Neural crest cell (in vitro differentiated cells): ENCODE measurements around the gene MRPL55. TPM values are rescaled to one million over a fixed set of nuclear protein-coding genes. Genes with fewer than 3 reads are reported as not detected.
A peak's percentile ranks its signal among the peaks of the same experiment; 100 is the strongest.

Source experiments
- DNase-seq: peaks from one replicate; pipeline ENCODE4 v3.0.0; 2021; ENCODE audit warnings: low read depth, mixed read lengths, low spot score
- H3K27ac Mint-ChIP-seq: one replicate; pipeline ENCODE4 v1.8.0; 2021; ENCODE audit warnings: mild to moderate bottlenecking, mixed read lengths; ENCODE audit not compliant: unreplicated experiment
- H3K27me3 Mint-ChIP-seq: 2 replicates; pipeline ENCODE4 v1.8.0; 2021; ENCODE audit warnings: low read depth, mild to moderate bottlenecking, mixed read lengths
- H3K36me3 Mint-ChIP-seq: 2 replicates; pipeline ENCODE4 v1.8.0; 2021; ENCODE audit warnings: low read depth, mild to moderate bottlenecking, mixed read lengths
- H3K4me1 Mint-ChIP-seq: 2 replicates; pipeline ENCODE4 v1.8.0; 2021; ENCODE audit warnings: mixed read lengths
- H3K4me3 Mint-ChIP-seq: one replicate; pipeline ENCODE4 v1.8.0; 2021; ENCODE audit warnings: mild to moderate bottlenecking, mixed read lengths
- H3K9me3 Mint-ChIP-seq: 2 replicates; pipeline ENCODE4 v1.8.0; 2021; ENCODE audit warnings: mixed read lengths
- CTCF ChIP-seq: fragments of 200-600 bp; sonication (generic); conservative IDR thresholded peaks from 2 replicates; pipeline ENCODE4 v1.5.0; 2021; ENCODE audit warnings: antibody characterized with exemption, mild to moderate bottlenecking
- total RNA-seq: library from RNA; stranded (reverse); gene quantifications from 2 replicates; pipeline ENCODE4 v1.2.1, GENCODE V29; 2021

MRPL55 gene
- total RNA-seq, 1 donor from 2014 or later = 67.3 TPM

- no peaks in the 10 kb centered on the region for H3K4me1 Mint-ChIP-seq
- TF ChIP-seq CTCF = no peak
- H3K36me3 Mint-ChIP-seq = no peaks in the 10 kb centered on the region
- H3K4me3 Mint-ChIP-seq = no peak overlapping the region
- no peak for DNase-seq
- H3K27ac Mint-ChIP-seq = no peak overlapping the region
- H3K9me3 Mint-ChIP-seq = no peaks in the 10 kb centered on the region
- no peaks in the 10 kb centered on the region for H3K27me3 Mint-ChIP-seq
Observed at GRCh38 chr1:228155596-228156514, 46.8 kb upstream of the MRPL55 start.

- TF ChIP-seq CTCF = no peak
- DNase-seq = no peak
- H3K4me1 Mint-ChIP-seq = no peaks in the 10 kb centered on the region
- H3K36me3 Mint-ChIP-seq = no peaks in the 10 kb centered on the region
- peak overlapping the region; percentile 73 for H3K27ac Mint-ChIP-seq
- H3K4me3 Mint-ChIP-seq = no peak overlapping the region
- no peaks in the 10 kb centered on the region for H3K9me3 Mint-ChIP-seq
- no peaks in the 10 kb centered on the region for H3K27me3 Mint-ChIP-seq
Observed at GRCh38 chr1:228154670-228155571, 45.8 kb upstream of the MRPL55 start.

GRCh38 chr1:228154021-228154669 lies 45.0 kb upstream of the MRPL55 start:
- Mint-ChIP-seq H3K9me3 (no peaks in the 10 kb centered on the region), H3K27ac (peak overlapping the region; percentile 73), H3K4me1 (no peaks in the 10 kb centered on the region), H3K27me3 (no peaks in the 10 kb centered on the region), H3K4me3 (no peak overlapping the region), H3K36me3 (no peaks in the 10 kb centered on the region)
- no peak for TF ChIP-seq CTCF
- no peak for DNase-seq

- H3K9me3 Mint-ChIP-seq = no peaks in the 10 kb centered on the region
- H3K27me3 Mint-ChIP-seq = no peaks in the 10 kb centered on the region
- no peak overlapping the region for H3K27ac Mint-ChIP-seq
- no peak for TF ChIP-seq CTCF
- H3K36me3 Mint-ChIP-seq = no peaks in the 10 kb centered on the region
- DNase-seq = no peak
- H3K4me3 Mint-ChIP-seq = no peak overlapping the region
- no peaks in the 10 kb centered on the region for H3K4me1 Mint-ChIP-seq
Observed at GRCh38 chr1:228152918-228153258, 43.8 kb upstream of the MRPL55 start.
